ENCODE results near the gene COPS6. TPM values are rescaled to one million over a fixed set of nuclear protein-coding genes. Genes with fewer than 3 reads are reported as not detected.
A peak's percentile ranks its signal among the peaks of the same experiment; 100 is the strongest.

The COPS6 gene
- total RNA-seq, 1 donor from 2014 or later: 77.4 TPM

- Mint-ChIP-seq H3K27ac (ENCODE audit: unreplicated experiment) (no peak overlapping the region), H3K9me3 (ENCODE audit: unreplicated experiment) (no peaks in the 10 kb centered on the region), H3K4me3 (ENCODE audit: unreplicated experiment) (no peak overlapping the region), H3K36me3 (ENCODE audit: unreplicated experiment) (no peaks in the 10 kb centered on the region), H3K4me1 (ENCODE audit: low read depth, unreplicated experiment) (no peaks in the 10 kb centered on the region), H3K27me3 (ENCODE audit: unreplicated experiment) (peaks cover 5% of the 10 kb centered on the region)
- TF ChIP-seq CTCF (IDR thresholded peaks at IDR 0.05; ENCODE audit: partially characterized antibody, unreplicated experiment): no peak
- DNase-seq: no peak
Measured at GRCh38 chr7:100111156-100111555, 22.4 kb downstream of the COPS6 start.

DNA sequence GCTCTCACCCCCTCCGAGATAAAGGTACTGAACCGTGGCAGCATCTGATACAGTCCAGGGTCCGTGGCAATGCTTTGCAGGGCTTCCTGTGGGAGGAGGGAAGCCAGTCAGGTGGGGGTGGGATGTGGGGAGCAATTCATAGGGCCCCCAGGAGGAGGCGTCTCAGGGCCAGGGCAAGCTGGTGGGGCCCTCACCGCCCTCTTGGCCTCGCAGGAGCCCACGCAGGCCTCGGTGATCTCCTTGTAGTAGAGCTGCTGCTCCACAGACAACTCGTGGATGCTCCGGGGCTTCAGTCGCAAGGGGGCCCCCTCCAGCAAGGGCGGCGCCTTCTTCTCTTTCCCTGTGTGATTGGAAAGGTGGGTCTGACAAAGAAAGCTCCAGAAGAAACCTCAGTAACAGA is 23.1 kb downstream of the COPS6 start:
- peaks cover 5% of the 10 kb centered on the region for H3K27me3 Mint-ChIP-seq (ENCODE audit: unreplicated experiment)
- H3K27ac Mint-ChIP-seq (ENCODE audit: unreplicated experiment): no peak overlapping the region
- H3K4me1 Mint-ChIP-seq (ENCODE audit: low read depth, unreplicated experiment): no peaks in the 10 kb centered on the region
- no peak for TF ChIP-seq CTCF (IDR thresholded peaks at IDR 0.05; ENCODE audit: partially characterized antibody, unreplicated experiment)
- H3K4me3 Mint-ChIP-seq (ENCODE audit: unreplicated experiment): no peak overlapping the region
- DNase-seq: no peak
- H3K36me3 Mint-ChIP-seq (ENCODE audit: unreplicated experiment): no peaks in the 10 kb centered on the region
- H3K9me3 Mint-ChIP-seq (ENCODE audit: unreplicated experiment): no peaks in the 10 kb centered on the region

- H3K27me3 Mint-ChIP-seq (ENCODE audit: unreplicated experiment): peaks cover 1% of the 10 kb centered on the region
- no peak for TF ChIP-seq CTCF (IDR thresholded peaks at IDR 0.05; ENCODE audit: partially characterized antibody, unreplicated experiment)
- H3K27ac Mint-ChIP-seq (ENCODE audit: unreplicated experiment): no peak overlapping the region
- H3K4me3 Mint-ChIP-seq (ENCODE audit: unreplicated experiment): no peak overlapping the region
- no peak for DNase-seq
- peaks cover 8% of the 10 kb centered on the region for H3K9me3 Mint-ChIP-seq (ENCODE audit: unreplicated experiment)
- no peaks in the 10 kb centered on the region for H3K36me3 Mint-ChIP-seq (ENCODE audit: unreplicated experiment)
- peaks cover 2% of the 10 kb centered on the region for H3K4me1 Mint-ChIP-seq (ENCODE audit: low read depth, unreplicated experiment)
Measured at GRCh38 chr7:100115026-100115425, 26.3 kb downstream of the COPS6 start.

- peaks cover 13% of the 10 kb centered on the region for H3K9me3 Mint-ChIP-seq (ENCODE audit: unreplicated experiment)
- H3K4me3 Mint-ChIP-seq (ENCODE audit: unreplicated experiment): peak overlapping the region; percentile 99
- H3K27ac Mint-ChIP-seq (ENCODE audit: unreplicated experiment): peak overlapping the region; percentile 97
Measured at GRCh38 chr7:100118388-100119071, 29.8 kb downstream of the COPS6 start.

More at GRCh38 chr7:100118388-100119071, 29.8 kb downstream of the COPS6 start:
- Mint-ChIP-seq H3K27me3 (ENCODE audit: unreplicated experiment) (peaks cover 3% of the 10 kb centered on the region), H3K4me1 (ENCODE audit: low read depth, unreplicated experiment) (peaks cover 6% of the 10 kb centered on the region), H3K36me3 (ENCODE audit: unreplicated experiment) (no peaks in the 10 kb centered on the region)
- no peak for TF ChIP-seq CTCF (IDR thresholded peaks at IDR 0.05; ENCODE audit: partially characterized antibody, unreplicated experiment)
- DNase-seq: no peak
